Measurements from ENCODE around the gene ECE2.
"Not testable (repeated sequence)": the region's sequence is repeated elsewhere in the genome, so short reads cannot be mapped to it uniquely, and the experiment has no call there.

The ECE2 gene

GRCh38 chr3:184241141-184241446, 34.7 kb upstream of the ECE2 start:
- no peak for DNase-seq

- no peak for DNase-seq
These were observed 34.1 kb upstream of the ECE2 start for GRCh38 chr3:184241447-184242296.

- no peak for DNase-seq
These were observed 33.5 kb upstream of the ECE2 start for GRCh38 chr3:184242297-184242685.

- peak; percentile 81 to 84 for DNase-seq
These were observed 27.1 kb upstream of the ECE2 start, which contains the start of gene ALG3 for GRCh38 chr3:184248454-184249411. ALG3 (minus strand) TSS chr3:184248962; CDS start chr3:184248940, 22 bp downstream.

DNA sequence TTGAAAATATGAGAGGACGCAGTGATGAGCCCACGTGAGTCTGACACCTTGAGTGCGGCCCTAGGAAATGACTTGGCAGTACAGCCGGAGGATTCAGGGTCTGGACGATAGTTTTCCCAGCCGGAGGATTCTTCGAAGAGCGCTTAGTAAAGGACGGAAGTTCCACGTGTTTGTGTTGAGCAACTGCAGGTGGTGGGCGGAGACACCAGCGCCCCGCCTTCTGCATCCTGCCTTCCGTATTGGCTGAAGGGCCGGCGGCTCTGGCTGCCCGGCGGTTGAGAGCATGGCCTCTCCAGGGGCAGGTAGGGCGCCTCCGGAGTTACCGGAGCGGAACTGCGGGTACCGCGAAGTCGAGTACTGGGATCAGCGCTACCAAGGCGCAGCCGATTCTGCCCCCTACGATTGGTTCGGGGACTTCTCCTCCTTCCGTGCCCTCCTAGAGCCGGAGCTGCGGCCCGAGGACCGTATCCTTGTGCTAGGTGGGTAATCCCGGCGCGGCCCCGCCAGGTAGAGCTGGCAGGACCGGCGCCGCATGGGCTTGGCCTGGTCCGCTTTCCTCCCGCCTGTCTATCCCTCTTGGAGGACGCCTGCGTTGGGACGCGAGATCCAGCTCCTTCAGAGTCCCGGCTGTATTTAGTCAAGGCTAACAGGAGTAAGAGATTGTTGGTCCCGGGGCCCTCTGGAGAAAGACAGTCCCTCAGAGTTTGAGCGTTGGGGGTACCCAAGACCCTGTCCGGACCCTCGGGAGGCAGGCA, 26.2 kb upstream of the ECE2 start, which contains the start of gene EEF1AKMT4:
Gene EEF1AKMT4, plus strand, starts transcription at position 261 of the 755 bp plus-strand sequence. Its CDS starts 23 bp downstream, at position 284.
- peak; percentile 90 to 96 for DNase-seq

- peak; percentile 83 to 86 for DNase-seq
These were observed 25.5 kb upstream of the ECE2 start for GRCh38 chr3:184250167-184250828.

GRCh38 chr3:184255291-184256039, 20.4 kb upstream of the ECE2 start:
- DNase-seq: peak in 1 of 2 experiments; percentile 47

- DNase-seq: no peak
These were observed 18.5 kb upstream of the ECE2 start for GRCh38 chr3:184257083-184257915.

GRCh38 chr3:184258926-184259325, 16.9 kb upstream of the ECE2 start:
- DNase-seq: no peak

- no peak for DNase-seq
These were observed 16.4 kb upstream of the ECE2 start for GRCh38 chr3:184259396-184259877.

DNA sequence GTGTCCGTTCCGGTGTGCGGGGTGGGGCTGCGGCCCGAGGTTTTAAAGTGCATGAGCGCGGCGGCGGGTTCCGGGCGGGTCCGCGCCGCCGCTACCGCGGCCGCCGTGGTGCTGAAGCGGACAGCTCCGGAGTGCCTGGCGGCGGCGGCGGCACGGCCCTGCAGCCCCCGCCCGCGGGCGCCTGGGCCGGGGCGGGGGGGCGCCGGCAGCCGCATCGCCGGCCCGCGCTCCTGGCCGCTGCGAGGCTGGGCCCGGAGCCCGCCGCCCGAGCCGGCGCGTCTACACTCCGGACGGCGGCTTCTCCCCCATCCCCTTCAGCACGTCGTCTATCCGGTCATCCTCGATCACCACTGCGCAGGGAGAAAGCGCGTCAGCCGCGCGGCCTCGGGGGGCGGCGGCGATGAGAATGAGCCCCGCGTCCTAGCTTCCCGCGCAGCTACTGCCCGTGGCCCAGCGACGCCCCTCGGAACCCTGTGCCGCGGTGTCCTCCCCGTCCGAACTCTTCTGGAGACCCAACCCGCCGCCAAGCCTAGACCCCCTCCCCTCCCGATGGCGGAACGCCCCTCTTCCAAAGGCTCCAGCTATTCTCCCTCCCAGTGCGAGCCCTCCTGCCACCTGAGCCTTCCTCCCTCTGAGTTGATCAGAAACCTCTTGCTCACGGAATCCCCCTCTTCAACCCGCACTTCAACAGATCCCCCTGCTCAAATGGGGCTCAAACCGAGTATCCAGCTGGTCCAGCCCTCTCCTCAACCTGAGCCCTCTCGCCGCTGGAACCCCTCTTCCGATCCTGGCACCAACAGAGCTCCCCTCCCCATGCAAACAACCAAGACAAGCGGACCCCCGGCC, 15.7 kb upstream of the ECE2 start:
- peak in 1 of 2 experiments; percentile 52 for DNase-seq

DNA sequence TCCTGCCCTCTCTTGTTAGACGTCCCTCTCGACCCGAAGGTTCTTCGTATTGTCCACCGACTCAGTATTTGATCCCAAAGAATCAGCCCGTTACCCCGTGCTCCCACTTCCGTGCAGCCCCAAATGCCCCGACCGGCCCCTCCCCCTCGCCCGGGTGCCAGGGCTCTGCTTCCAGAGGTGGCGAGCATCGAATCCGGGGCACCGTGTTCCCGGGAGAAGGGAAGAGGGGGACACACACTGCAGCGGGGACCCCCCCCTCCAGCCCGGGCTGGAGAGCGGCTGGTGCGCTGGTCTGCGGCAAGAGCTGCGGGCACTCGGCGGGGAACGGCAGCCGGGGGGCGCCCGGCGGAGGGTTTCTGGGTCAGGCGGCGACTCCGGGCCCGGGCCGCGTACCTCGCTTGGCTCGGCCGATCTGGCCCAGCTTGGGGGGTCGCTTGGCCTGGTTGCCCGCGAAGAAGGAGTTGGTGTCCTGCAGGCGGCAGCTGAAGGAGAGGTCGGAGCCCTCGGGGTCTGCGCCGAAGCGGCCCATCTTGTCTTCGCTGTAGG, 15.0 kb upstream of the ECE2 start:
- no peak for DNase-seq

GRCh38 chr3:184261270-184261853, 14.5 kb upstream of the ECE2 start, which contains the start of gene CAMK2N2:
CAMK2N2 (minus strand) TSS chr3:184261553; CDS start chr3:184261285, 268 bp downstream.
- peak; percentile 55 to 59 for DNase-seq

DNA sequence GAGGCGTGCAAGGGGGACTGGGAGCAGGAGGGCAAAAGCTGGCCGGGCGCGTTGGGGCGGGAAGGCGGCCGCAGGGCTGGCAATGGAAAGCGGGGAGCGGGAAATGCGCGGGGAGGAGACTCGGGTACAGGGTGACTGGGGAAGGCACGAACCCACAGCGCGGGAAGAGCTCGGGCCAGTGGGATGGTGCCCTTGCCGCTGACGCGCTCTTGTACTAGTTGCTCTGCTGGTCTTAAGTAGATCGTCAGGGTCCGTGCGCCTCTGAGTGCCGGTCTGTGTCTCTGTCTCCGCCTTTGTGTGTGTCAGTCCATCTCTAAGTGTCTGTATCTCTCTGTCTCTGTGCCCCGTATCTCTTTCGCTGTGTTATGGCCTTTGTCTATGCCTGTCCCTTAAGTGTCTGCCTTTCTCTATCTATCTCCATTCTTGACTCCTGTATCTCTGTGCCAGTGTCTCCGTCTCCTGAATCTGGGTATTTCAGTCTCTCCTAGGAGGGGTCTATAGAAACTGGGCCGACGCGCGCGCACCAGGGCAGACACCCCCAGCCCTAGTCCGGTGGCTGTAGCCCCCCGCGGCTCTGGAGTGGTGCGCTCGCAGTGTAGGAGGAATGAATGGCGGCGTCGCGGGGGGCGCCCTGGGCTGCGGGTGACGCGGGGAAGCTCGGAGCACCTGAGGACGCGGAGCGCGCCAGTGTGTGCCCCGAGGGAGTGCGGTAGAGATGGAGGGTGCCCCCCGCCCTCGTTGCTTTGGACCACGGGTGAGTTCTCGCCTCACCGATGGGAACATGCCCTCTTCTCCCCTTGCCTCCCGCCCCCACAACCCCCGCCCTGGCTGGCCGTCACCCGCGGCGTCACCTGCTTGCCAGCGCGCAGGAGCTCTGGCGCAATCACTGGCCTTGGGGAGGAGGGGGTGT, 13.7 kb upstream of the ECE2 start:
- DNase-seq: peak; percentile 23 to 40

GRCh38 chr3:184262764-184263179, 13.1 kb upstream of the ECE2 start:
- no peak for DNase-seq

DNA sequence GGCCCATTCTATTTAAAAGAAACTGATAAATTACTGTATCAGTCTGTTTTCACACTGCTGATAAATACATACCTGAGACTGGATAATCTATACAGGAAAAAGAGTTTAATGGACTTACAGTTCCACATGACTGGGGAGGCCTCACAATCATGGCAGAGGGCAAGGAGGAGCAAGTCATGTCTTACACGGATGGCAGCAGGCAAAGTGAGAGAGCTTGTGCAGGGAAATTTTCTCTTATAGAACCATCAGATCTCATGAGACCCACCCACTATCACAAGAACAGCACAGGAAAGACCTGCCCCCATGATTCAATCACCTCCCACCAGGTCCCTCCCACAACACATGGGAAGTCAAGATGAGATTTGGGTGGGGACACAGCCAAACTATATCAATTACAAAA, 8.6 kb upstream of the ECE2 start:
- DNase-seq: not testable (repeated sequence)

- DNase-seq: no peak
These were observed 3.6 kb upstream of the ECE2 start for GRCh38 chr3:184272269-184272668.

DNA sequence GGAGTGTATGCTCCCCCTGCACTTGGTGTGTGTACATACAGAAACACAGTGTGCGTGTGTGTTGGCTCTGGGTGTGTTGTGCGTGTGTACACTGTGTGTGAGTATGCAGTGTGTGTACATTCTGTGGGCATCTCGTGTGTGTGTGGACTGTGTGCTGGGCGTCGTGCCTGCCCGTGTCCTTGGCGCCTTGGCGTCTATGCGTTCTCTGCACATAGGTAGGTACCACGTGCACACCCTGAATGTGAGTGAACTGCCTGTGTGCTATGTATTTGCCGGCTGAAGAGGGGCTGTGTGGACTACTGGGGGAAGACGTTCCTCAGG, 481 bp upstream of the ECE2 start:
- no peak for DNase-seq
